D341Med (cell line): Measurements from ENCODE around the gene GAPT.

Source experiments
- DNase-seq: peaks from one replicate; pipeline ENCODE4 v3.0.0; 2012; ENCODE audit warnings: low spot score

The GAPT gene

DNA sequence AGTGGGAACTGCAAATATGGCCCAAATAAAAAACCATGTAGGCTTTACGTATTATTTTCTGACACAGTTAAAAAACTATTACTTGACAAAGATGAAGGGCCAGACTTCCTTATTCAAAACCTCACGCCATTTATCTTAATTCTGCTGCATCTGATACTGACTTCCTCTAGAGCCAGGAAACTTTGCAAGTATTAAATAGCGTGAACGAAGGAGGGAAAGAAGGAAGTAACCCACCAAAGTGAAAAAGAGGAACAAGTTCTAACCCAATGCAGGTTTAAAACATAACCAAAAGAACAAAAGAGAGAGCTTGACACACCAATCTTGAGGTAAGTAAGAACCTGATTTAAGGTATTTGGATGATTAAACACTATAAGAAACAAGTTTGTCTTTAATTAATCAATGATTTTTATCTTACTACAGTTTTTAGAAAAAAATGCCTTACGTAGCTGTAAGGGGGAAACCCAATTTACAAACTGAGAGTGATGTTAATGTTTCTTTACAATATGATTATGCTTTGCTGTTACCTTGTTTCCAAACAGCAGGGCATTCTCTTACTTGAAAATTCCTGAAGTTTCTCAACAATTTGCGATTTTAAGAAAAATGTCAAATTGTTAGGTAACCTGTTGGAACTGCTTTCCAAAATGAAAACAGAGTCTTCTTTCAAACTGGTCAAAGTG, at the start of gene GAPT:
Gene GAPT, plus strand, starts transcription at position 220 of the 677 bp plus-strand sequence. CDS start 3,102 bp downstream, outside the sequence.
- no peak for DNase-seq

DNA sequence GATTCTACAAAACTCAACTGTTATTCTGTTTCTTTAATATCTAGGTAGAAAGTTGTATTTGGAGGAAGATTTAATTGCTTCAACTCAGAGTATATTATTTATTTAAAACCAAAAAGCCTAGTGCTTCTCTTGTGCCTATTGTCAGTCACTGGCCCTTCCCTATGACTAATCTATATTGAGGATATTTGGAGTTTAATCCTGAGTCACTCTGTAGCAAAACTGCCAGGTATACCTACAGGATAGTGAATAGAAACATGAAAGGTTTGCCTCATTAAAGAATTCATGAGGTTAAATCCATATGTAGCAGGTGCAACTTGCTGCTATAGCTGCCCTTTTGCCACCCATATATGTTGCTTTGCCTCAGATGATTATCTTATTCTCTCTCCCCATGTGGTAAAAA, 46.4 kb upstream of the GAPT start:
- DNase-seq: no peak

DNA sequence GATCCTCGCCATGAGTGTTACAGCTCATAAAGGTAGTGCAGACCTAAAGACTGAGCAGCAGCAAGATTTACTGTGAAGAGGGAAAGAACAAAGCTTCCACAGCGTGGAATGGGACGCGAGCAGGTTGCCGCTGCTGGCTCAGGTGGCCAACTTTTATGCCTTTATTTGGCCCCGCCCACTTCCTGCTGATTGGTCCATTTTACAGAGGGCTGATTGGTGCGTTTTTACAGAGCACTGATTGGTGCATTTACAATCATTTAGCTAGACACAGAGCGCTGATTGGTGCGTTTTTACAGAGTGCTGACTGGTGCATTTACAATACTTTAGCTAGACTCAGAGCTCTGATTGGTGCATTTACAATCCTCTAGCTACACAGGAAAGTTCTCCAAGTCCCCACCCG, 45.2 kb upstream of the GAPT start:
- DNase-seq: no peak

DNA sequence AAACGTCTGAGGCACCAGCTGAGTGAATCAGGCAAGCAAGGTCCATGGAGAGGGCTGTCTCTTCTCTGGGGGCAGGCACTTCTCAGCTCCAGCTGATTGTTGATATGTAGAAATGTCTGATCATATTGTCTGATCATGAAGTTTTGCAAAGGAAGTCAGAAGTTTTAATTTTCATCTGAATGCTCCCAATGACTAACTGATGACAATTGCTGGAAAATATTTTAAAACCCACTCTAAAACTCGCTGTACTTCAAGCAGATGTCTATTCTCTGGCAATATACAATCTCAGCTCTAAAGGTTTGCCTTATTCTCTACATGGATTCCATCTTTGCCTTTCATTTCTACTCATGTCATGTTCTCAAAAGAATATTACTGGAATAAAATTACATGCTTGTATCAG, 44.0 kb upstream of the GAPT start:
- DNase-seq: no peak

DNA sequence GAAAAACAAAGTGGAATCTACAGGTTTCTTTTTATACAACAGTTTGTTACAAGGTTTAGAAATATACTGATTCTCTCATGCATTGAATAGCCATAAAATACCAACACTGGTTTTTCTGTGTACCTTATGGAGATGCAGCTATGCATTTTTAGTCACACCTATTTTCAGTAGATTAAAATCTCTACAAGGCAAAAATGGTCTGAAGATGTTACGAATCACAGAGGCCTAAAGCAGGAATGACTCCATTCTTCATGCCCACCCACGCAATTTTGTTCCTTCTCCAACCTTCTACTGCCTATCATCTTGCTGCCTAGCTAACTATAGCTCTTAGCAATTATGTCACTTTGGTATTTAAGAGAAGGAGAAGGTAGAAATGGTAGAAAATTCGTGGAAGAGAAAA, 41.2 kb upstream of the GAPT start:
- DNase-seq: no peak

DNA sequence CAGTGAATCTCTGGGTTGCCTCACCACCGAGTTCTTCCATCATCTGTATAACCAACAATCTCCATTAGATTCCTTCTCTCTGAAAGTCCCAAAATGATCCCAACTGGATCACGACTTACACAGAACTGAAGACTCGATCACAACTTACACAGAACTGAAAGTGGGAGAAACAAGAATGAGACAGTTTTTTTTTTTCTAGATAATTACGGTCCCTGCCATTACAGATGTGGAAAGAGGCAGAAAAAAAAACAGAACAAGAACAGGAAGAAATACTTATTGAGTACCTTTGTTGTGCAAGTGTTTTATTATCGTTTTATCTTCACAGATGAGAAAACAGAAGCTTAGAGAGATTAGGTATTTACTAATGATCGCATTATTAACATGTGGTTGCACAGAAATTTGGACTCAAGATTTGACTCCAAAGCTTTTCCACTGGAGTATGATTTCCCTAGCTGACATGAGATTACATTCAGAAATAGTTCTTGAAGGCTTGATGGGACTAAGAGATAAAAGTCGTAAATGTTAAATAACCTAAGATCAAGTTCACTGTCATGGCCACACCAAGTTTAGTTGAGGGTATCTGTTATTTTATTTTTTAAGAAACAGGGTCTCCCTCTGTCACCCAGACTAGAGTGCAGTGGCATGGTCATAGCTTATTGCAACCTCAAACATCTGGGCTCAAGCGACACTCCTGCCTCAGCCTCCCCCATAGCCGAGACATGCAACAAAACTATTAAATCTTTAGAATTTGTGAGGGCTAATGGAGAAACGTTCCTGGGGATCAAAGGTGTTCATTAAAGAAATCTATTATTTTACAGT, 40.2 kb upstream of the GAPT start:
- no peak for DNase-seq

DNA sequence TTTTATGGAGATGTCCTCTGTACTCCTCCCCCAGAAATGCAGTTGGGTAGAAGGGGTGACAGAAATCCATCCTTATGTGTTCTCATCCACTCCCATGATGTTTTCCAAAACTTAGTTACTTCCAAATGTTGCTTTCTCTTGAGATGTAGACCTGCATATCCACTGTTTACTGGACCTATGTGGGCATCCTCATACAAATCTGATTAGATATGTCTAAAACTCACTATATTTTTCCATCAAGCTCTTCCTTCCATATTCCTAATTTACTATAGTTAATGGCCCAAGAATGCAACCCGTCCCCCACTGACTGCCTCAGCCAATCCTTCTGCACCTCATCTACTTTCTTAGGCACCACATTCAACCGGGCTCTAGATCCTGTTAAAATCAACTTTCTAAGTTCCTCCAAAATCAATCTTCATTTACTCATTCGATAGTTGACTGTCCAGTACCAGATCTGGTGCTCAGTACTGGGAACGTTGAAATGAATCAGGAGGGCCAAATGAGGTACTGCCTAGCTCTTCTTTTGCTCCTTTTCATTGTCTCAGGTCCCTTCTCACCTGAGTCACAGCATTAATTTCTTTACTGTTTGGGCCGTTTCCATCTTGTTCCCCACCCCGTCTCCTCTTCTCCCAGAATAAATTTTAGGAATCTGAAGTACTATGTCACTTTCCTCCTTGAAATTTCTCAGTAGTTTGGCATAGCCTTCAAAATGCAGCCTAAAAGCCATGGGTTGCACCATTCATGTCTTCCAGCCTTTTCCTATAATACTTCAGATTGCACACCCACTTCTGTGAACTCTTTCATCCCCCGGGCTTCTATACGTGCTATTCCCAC, 39.3 kb upstream of the GAPT start:
- no peak for DNase-seq

DNA sequence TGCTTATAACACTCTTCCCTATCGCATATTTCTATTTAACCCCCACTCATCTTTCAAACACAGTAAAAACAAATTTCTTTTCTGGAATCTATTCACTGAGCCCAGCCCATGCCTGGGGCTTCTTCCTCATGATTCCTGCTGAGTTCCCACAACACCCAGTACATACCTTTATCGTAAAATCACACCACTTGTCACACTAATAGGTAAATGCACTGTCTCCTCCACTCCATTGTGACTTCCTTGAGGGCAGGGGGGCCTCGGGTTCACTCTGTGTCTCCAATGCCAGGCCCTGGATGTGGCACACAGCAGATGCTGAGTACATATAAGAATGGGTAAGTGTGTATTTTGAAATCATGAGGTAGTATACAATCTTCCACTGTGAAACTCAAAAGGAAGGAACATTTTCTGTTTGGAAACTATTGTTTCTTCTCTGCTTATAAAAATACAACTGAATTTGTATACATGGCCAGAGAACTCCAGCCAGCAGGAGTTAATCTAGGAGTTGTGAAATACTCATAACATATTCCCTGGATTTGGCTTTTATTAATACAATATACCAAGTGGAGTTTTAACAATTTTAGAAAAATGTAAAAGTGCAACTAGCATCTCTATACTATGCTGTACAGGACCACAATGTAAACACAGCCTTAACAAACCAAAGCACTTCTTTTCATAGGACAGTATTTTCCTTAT, 38.5 kb upstream of the GAPT start:
- no peak for DNase-seq

DNA sequence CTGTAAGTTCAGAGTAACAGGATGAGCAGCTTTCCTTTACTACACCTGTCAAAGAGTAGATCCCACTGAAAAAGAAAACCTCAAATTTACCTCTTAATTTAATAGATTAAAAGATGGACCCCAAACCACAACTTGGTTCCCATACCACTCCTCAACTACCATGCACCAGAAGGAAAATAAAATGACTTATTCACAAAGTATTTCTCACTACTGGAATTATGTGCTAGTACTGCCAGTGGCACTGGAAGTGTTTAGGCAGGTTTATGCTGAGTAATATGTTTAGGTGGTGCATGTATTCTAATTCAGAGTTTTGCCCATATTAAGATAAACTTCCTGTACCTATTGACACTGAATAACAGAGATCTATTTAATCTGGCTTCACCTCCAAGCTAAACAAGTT, 37.9 kb upstream of the GAPT start:
- DNase-seq: no peak

DNA sequence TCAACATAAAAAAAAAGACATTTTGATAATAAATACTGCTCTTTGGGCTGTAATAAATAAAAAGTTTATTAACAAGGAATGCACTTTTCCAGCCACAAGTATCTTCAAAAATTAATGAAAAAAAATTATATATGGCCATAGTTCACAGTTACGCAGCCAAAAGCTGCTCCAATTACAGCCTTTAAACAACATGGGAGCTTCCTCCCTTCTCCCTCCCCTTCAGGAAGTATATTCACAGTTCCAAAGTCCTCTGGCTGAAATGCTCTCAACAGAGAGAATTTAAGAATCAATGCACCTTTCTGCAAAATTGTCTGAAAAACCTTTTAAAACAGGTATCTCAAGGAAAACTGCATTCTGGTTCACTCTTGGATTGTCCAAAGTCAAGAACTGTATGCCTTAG, 37.2 kb upstream of the GAPT start:
- DNase-seq: no peak

DNA sequence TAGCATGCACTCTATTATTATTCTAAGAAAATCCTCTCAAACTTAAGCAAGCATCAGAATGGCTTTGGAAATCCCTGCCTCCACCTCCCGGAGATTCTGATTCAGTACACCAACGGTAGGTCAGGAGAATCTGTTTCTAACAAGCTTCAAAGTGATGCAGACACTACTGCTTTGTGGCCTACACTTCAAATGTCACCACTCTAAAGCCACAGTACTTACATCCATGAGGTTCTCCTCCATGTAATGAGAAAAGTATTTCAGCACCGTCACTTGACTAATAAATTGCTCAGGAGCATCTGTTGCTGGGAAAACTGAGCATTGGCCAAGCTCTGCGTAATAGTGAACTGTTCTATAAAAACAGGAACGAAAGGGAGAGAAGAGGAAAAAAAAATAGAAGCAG, 36.2 kb upstream of the GAPT start:
- no peak for DNase-seq

DNA sequence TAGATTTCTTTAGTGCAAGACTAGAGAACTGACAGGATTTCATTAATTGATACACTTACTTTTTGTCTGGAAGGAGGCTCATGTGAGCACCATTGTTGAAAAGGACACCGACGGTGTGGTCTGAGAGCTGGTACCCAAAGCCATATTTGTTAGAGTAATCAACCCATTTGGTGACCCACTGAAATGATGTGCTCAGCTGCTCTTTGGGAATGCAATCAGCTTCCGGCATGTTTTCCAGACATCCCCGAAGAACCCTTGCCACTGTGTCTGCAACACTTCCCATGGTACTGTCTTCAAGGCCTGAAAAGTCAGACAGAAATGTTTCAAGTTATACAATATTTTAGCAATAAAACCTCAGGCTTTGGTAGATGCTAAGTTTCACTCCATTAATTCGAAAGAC, 35.8 kb upstream of the GAPT start:
- no peak for DNase-seq

DNA sequence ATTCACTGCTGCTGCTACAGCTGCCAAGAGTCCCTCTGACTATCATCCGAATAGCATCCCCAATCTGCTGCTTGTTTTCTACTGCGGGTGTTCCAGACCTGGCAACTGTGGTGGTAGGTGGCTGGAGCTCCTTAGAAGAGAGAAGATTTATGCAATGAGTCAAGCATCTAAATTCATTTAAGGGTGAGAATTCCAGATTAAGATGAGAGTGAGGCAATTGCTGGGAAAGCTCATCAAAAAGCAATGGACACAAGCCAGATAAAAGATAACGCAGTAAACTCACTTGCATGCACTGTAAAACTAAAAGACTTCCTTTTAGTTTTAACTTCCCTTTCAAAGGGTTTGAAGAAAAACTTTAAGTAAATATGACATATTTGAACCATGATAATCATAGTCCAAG, 35.2 kb upstream of the GAPT start:
- no peak for DNase-seq

DNA sequence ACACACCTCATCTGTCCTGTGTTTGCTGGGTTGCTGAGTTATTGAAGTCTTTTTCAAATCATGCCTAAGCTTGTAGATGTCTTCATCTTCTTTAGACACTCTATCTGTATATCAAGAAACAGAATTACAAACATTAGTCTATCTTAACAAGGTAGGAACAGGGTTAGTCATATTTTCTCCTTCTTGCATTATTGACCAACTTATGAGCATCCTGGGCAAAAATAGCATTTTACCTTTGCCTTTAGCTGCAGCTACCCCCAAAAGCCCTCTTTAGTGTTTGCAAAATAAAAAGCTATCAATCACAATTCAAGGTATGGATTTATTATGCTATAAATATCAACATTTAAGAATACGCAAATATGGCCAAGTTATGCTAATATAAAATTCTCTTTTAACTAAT, 34.7 kb upstream of the GAPT start:
- DNase-seq: no peak

DNA sequence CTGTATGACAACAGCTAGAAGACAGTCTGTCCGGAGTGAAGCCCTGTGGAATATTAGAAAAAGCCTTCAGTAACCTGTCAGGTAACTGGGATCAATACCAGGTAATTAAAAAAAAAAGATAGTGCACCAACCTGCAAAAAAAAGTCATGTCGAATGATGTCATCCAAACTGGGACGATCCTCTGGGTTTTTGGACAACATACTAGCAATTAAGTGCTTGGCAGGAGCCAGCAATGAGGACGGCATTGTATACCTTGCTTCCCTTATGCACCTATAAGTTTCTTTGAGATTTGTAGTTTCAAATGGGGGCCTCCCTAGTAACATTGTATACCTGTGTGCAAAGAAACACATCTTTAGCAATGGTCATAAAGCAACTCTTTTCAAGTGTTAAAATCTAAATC, 34.2 kb upstream of the GAPT start:
- no peak for DNase-seq

DNA sequence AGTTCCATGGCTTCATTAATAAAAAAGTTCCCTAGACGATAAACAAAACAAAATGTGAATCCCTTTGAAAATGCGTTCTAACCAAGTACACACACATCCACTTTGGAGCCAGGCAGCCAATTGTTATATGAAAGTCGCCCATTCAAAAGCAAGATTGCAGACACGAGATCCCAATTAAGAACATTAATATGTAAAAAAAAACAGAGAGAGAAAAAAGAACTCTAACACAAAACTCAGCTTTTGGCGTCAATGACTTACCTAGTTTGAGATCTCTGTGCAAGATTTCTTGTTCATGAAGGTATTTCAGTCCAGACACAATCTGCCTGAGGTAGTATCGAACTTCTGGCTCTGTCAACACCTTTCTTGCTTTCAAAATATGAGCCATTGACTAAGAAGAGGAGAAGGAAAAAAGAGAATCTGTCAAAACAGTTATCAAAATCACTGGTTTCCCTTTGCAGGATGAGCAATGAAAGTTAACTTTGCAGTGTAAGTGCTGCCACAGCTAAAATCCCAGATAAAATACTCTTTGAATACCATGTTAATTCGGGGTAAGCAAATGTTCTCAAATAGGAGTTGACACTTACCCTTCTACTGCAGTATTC, 33.0 kb upstream of the GAPT start:
- no peak for DNase-seq

DNA sequence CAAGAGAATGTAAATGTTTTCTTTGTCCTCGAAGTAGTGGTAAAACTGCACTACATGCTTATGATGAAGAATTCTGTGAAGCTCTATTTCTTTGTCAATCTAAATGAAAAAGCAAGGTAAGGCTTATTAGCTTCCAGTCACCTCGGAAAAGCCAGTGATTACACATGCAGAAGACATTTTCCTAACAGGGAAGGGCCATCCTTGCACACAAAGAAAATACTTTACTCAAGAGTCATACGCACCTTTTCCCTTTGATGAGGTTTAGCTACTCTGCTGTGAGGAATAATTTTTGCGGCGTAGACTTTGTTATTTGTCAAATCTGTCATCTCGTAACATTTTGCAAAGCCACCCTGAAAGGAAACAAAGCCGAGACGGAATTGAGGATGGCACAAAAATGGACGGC, 32.5 kb upstream of the GAPT start:
- DNase-seq: no peak

DNA sequence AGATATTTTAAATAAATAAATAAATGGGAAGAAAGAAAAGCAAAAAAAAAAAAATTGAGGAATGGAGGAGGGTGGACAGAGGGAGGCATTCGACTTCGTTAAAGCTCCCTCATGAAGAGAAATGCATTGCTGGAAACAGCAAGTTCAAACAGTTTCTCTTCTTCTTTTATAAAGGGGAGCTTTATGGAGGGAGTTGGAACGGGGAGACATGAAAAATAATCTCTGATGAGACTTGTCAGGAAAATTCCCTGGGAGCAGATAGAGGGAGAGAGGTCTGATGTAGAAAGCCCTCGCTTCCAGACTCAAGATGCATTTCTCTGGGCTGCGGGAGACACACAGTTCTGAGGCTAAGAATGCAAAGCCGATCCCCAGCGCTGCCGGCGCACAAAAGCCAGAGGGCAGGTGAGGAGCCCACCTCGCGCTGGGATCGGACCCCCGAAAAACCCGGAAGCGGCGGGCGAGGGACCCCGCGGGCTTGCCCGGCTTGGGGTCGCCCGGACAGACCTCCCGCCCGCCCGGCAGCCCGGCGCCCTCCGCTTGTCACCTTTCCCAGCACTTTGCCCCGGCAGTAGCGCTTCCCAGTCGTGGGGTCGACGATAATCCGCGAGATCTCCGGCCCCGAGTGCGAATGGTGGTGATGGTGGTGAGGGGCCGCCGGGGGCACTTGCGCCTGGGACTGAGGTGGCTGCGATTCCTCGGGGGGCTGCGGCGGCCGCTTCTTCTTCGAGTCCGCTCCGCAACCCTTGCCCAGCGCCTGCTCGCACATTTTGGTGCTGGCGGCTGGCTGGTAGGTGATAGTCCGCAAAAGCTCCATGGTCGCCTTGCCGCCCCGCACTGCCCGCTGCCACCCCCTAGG, 31.9 kb upstream of the GAPT start:
- DNase-seq: no peak

DNA sequence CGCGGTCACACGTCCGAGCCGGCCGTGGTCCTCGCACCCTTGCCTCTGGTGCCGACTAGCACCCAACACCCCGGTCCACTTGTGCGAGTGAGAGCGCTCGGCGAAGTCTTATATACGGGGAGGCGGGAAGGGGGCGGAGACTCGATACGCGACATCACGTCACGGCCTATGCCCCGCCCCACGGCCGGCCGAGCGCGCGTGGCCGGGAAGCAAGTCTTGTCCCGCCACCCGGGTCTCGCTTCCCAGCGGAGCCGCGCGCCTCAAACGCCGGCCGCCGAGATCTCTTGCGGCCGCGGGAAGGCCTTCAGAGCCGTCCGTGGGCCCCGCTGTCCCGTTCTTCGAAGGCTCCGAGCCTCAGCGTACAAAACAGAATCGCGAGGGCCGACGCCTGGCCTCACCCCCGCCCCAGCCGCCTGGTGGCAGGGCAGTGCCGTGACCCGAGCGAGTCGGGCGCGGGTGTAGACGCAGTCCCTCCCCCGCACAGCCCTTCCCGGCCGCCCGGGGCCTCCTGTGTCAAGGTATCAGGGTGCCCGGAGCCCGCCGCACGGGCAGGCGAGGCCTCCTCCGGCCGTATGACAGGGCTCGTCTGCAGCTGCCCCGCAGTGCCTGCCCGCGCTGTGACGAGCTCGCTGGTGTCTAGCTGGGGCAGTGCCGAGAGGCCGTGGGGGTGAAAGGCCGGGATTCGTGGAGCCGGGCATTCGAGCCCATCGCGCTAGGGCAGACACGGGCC, 31.1 kb upstream of the GAPT start, which contains the start of gene PLK2:
Gene PLK2, minus strand, starts transcription at position 85 of the 730 bp plus-strand sequence. CDS start 127 bp downstream, outside the sequence.
- DNase-seq: peak; percentile 85

DNA sequence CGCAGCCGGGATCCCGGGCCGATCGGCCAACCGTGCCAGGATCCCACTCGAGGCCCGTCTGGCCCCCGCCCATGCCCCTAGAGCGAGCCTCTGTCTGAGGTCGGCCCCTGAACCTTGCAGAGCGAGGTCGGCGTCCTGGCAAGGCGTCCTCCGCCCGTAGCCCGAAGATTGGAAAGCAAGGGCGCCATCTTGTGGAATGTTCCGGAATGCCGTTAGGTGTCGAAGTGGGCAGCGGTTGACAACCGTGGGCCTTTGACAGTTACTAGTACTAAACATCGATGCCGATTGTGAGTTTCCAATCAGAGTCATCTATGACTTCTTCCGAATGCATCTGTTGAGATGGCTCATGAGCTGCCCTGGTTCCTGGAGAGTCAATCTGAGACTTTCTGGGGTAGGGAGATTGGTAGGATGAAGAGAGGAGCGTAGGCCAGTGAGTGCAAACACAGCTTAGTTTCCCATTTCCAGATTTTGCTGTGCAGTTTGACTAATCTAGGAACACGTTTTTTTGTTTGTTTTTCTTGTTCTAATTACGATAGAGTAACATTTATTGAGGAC, 30.4 kb upstream of the GAPT start:
- DNase-seq: peak; percentile 84
